GM21526 (cell line): Measurements from ENCODE around the gene PKDCC.
"Not testable (repeated sequence)": the region's sequence is repeated elsewhere in the genome, so short reads cannot be mapped to it uniquely, and the experiment has no call there.

Source experiments
- ATAC-seq: cut with Tn5 transposase; IDR thresholded peaks from one replicate; pipeline ENCODE4 v1.9.1; 2021; ENCODE audit warnings: moderate library complexity; ENCODE audit not compliant: unreplicated experiment, low FRiP score

PKDCC gene

GRCh38 chr2:42084231-42084671, 36.4 kb downstream of the PKDCC start:
- no peak for ATAC-seq

- ATAC-seq, result not testable (repeated sequence)
These were observed 37.2 kb downstream of the PKDCC start for GRCh38 chr2:42085070-42085469.

GRCh38 chr2:42085706-42086487, 38.1 kb downstream of the PKDCC start:
- ATAC-seq, result no peak

GRCh38 chr2:42086500-42086953, 38.7 kb downstream of the PKDCC start:
- no peak for ATAC-seq

- ATAC-seq, result no peak
These were observed 39.5 kb downstream of the PKDCC start for GRCh38 chr2:42087137-42087856.

GRCh38 chr2:42087857-42088195, 40.0 kb downstream of the PKDCC start:
- ATAC-seq, result no peak

- peak; percentile 88 for ATAC-seq
These were observed 41.6 kb downstream of the PKDCC start for GRCh38 chr2:42089340-42089925.

GRCh38 chr2:42090216-42090615, 42.4 kb downstream of the PKDCC start:
- ATAC-seq, result no peak

- no peak for ATAC-seq
These were observed 43.9 kb downstream of the PKDCC start for GRCh38 chr2:42091671-42092070.

- ATAC-seq, result no peak
These were observed 44.5 kb downstream of the PKDCC start for GRCh38 chr2:42092084-42092996.

- no peak for ATAC-seq
These were observed 46.3 kb downstream of the PKDCC start for GRCh38 chr2:42094114-42094513.

GRCh38 chr2:42095923-42096408, 48.1 kb downstream of the PKDCC start:
- ATAC-seq, result no peak

GRCh38 chr2:42096869-42097591, 49.2 kb downstream of the PKDCC start:
- ATAC-seq, result peak; percentile 41

GRCh38 chr2:42098571-42099437, 51.0 kb downstream of the PKDCC start:
- ATAC-seq, result no peak

GRCh38 chr2:42099438-42100173, 51.8 kb downstream of the PKDCC start:
- ATAC-seq, result no peak

GRCh38 chr2:42100683-42101205, 52.9 kb downstream of the PKDCC start:
- ATAC-seq, result no peak

- ATAC-seq, result no peak
These were observed 53.6 kb downstream of the PKDCC start for GRCh38 chr2:42101206-42102023.
